Common myeloid progenitor, CD34-positive (primary cell): ENCODE results near the gene NOS1AP.

Experiments
- CTCF ChIA-PET: fragments of 350-600 bp; sonication (Branson Sonifier 250); formaldehyde crosslinking; loops from one replicate; lab custom pipeline; 2021; ENCODE audit warnings: antibody characterized with exemption; lab: Charles Lee
- POLR2A ChIA-PET: fragments of 350-600 bp; sonication (Branson Sonifier 250); formaldehyde crosslinking; loops from one replicate; lab custom pipeline; 2021; ENCODE audit warnings: antibody characterized with exemption; lab: Charles Lee
- DNase-seq, 3 donors: peaks; one replicate each; pipeline versions ENCODE4 v3.0.0 to v3.0.0-alpha.2; 2013
- H3K27ac ChIP-seq, 2 experiments: 1 replicate in 1 of 2; 2 replicates in 1 of 2; pipeline ENCODE4 v1.7.0; 2013; ENCODE audit warnings: inconsistent platforms in 2 of 2, low read length in 2 of 2, mild to moderate bottlenecking in 2 of 2, low read depth in 1 of 2, moderate library complexity in 1 of 2; ENCODE audit not compliant: severe bottlenecking in 2 of 2, insufficient read depth in 1 of 2, poor library complexity in 1 of 2
- H3K27me3 ChIP-seq, 5 experiments: replicated peaks in 2 of 5; 1 replicate in 3 of 5; 2 replicates in 2 of 5; pipeline versions ENCODE4 v1.6.1 to v1.7.0; 2013; ENCODE audit warnings: low read length in 4 of 5, mild to moderate bottlenecking in 2 of 5, moderate library complexity in 2 of 5, inconsistent platforms in 1 of 5; ENCODE audit not compliant: insufficient read depth in 5 of 5, control insufficient read depth in 4 of 5
- H3K36me3 ChIP-seq, 4 experiments: 1 replicate in 2 of 4; 2 replicates in 2 of 4; pipeline versions ENCODE4 v1.6.1 to v1.7.0; 2013; ENCODE audit warnings: low read length in 3 of 4, control low read depth in 1 of 4, mild to moderate bottlenecking in 1 of 4; ENCODE audit not compliant: control insufficient read depth in 4 of 4, insufficient read depth in 4 of 4
- H3K4me1 ChIP-seq, 4 experiments: 1 replicate in 3 of 4; 2 replicates in 1 of 4; pipeline versions ENCODE4 v1.6.1 to v1.7.1; 2013; ENCODE audit warnings: low read length in 3 of 4, mild to moderate bottlenecking in 3 of 4, control low read depth in 1 of 4, inconsistent platforms in 1 of 4, moderate library complexity in 1 of 4; ENCODE audit not compliant: control insufficient read depth in 4 of 4, insufficient read depth in 4 of 4; ENCODE audit errors: control extremely low read depth in 1 of 4
- H3K4me3 ChIP-seq, 7 experiments: 1 replicate in 4 of 7; 2 replicates in 3 of 7; pipeline versions ENCODE4 v1.5.1 to v1.7.0; 2013; ENCODE audit warnings: mild to moderate bottlenecking in 7 of 7, low read length in 6 of 7, moderate library complexity in 6 of 7, inconsistent platforms in 2 of 7, low read depth in 2 of 7, control low read depth in 1 of 7; ENCODE audit not compliant: insufficient read depth in 4 of 7, control insufficient read depth in 1 of 7; ENCODE audit errors: extremely low read depth in 1 of 7
- H3K9me3 ChIP-seq, 5 experiments: 1 replicate in 4 of 5; 2 replicates in 1 of 5; pipeline versions ENCODE4 v1.6.1 to v1.7.1; 2013; ENCODE audit warnings: low read length in 4 of 5, mild to moderate bottlenecking in 2 of 5, inconsistent platforms in 1 of 5, low read depth in 1 of 5, moderate library complexity in 1 of 5; ENCODE audit not compliant: control insufficient read depth in 4 of 5, insufficient read depth in 2 of 5; ENCODE audit errors: control extremely low read depth in 1 of 5
- WGBS: methylation state at CpG from one replicate; pipeline ENCODE4 v1.1.5; 2013; ENCODE audit not compliant: insufficient coverage; 5-methylcytosine and 5-hydroxymethylcytosine counted together

Gene NOS1AP

DNA sequence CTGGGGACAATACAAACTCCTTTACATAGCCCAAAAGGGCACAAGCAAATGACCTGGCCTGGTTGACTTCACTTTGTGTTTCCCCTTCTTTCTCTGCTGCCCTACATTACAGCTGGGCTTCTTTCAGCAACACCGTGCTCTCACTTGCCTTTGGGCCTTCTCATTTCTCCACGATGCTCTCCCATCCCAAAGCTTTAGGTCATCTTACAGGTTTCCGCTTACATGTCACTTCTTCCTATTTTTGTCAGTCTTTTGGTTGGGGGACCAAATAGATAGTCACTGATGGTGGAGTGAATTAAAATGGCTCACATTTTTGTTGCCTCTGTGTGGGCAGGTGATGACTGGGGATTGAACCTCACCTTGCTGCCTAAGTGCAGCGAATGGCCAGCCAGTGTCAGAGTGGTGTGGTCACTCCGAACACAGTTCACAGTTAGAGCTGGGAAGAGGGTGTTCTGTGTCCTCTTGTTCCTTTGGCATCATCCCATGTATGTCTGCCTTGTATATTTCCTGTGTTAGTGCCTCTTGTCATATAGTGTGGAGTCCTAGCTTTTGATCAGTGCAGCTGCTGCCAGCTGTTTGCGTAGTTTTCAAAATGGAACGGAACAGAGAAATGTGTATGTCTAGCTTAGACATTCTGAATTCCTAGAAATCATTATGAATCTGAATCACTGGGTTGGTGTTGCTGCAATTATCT, 134.8 kb downstream of the NOS1AP start:
- H3K27me3 ChIP-seq, result peaks cover 0 to 2% (median 0%) of the 10 kb centered on the region in 5 experiments
- H3K36me3 ChIP-seq, result no peaks in the 10 kb centered on the region
- ChIA-PET POLR2A (no interaction called here), CTCF (interaction anchor here (1.3 kb wide), 1 partner anchor 11 kb away, joined by 3 read pairs; no protein-coding TSS in a partner anchor)
- WGBS, result 50% methylated on average over 2 of the region's 7 CpGs
- no peaks in the 10 kb centered on the region for H3K9me3 ChIP-seq
- H3K4me3 ChIP-seq, result no peak overlapping the region
- H3K27ac ChIP-seq, result no peak overlapping the region
- H3K4me1 ChIP-seq, result peaks cover 0 to 3% (median 0%) of the 10 kb centered on the region in 4 experiments
- no peak for DNase-seq

- H3K4me3 ChIP-seq, result no peak overlapping the region
- ChIA-PET CTCF (interaction anchor here (1.3 kb wide), 1 partner anchor 11 kb away, joined by 3 read pairs; no protein-coding TSS in a partner anchor), POLR2A (no interaction called here)
- H3K27ac ChIP-seq, result no peak overlapping the region
- H3K27me3 ChIP-seq, result peaks cover 0 to 2% (median 0%) of the 10 kb centered on the region in 5 experiments
- peaks cover 0 to 3% (median 0%) of the 10 kb centered on the region in 4 experiments for H3K4me1 ChIP-seq
- DNase-seq, result no peak
- 100% methylated on average over 1 of the region's 1 CpG for WGBS
- H3K36me3 ChIP-seq, result no peaks in the 10 kb centered on the region
- H3K9me3 ChIP-seq, result no peaks in the 10 kb centered on the region
Observed at GRCh38 chr1:162204823-162205155, 135.3 kb downstream of the NOS1AP start.

GRCh38 chr1:162206300-162206699, 136.8 kb downstream of the NOS1AP start:
- Histone ChIP-seq H3K27me3 (peaks cover 0 to 2% (median 0%) of the 10 kb centered on the region in 5 experiments), H3K4me1 (peaks cover 0 to 3% (median 0%) of the 10 kb centered on the region in 4 experiments), H3K4me3 (no peak overlapping the region), H3K36me3 (no peaks in the 10 kb centered on the region), H3K9me3 (peaks cover 0 to 2% (median 0%) of the 10 kb centered on the region in 5 experiments), H3K27ac (no peak overlapping the region)
- POLR2A ChIA-PET, result no interaction called here
- no peak for DNase-seq
- CTCF ChIA-PET, result no interaction called here
- WGBS, result 100% methylated on average over 1 of the region's 1 CpG

- no peaks in the 10 kb centered on the region for H3K36me3 ChIP-seq
- WGBS, result 90% methylated on average over 8 of the region's 12 CpGs
- H3K27ac ChIP-seq, result no peak overlapping the region
- peaks cover 0 to 3% (median 0%) of the 10 kb centered on the region in 4 experiments for H3K4me1 ChIP-seq
- ChIA-PET CTCF (no interaction called here), POLR2A (no interaction called here)
- peaks cover 0 to 2% (median 0%) of the 10 kb centered on the region in 5 experiments for H3K27me3 ChIP-seq
- peak in 2 of 3 donors; percentile 6 to 8 for DNase-seq
- no peak overlapping the region for H3K4me3 ChIP-seq
- peaks cover 0 to 2% (median 0%) of the 10 kb centered on the region in 5 experiments for H3K9me3 ChIP-seq
Observed at GRCh38 chr1:162206749-162207635, 137.5 kb downstream of the NOS1AP start.

GRCh38 chr1:162207862-162208261, 138.4 kb downstream of the NOS1AP start:
- no peak for DNase-seq
- Histone ChIP-seq H3K4me1 (peaks cover 0 to 3% (median 0%) of the 10 kb centered on the region in 4 experiments), H3K27me3 (peaks cover 0 to 2% (median 0%) of the 10 kb centered on the region in 5 experiments), H3K27ac (no peak overlapping the region), H3K4me3 (no peak overlapping the region), H3K9me3 (peaks cover 0 to 2% (median 0%) of the 10 kb centered on the region in 5 experiments), H3K36me3 (no peaks in the 10 kb centered on the region)
- WGBS, result 100% methylated on average over 2 of the region's 3 CpGs
- CTCF ChIA-PET, result no interaction called here
- POLR2A ChIA-PET, result no interaction called here

DNA sequence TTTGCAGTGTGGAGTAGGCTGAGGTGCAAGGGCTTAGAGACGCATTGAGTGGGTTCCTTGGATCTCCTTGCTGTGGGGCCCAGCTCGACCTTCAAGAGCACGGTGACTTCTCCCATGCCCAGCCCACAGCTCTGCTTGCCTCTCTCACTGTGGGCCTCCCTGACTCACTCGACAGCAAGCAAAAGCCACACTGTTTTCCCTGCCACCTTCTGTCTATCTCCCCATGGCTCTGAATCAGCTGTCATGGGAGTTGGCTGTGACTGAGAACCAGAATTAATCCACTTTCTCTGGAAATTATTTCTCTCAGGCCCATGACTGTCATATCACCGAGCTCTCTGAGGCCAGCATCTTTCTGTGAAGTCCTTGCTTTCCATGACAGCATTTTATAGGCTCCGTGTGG, 140.7 kb downstream of the NOS1AP start:
- Histone ChIP-seq H3K4me3 (no peak overlapping the region), H3K27me3 (peaks cover 0 to 2% (median 0%) of the 10 kb centered on the region in 5 experiments), H3K36me3 (no peaks in the 10 kb centered on the region), H3K4me1 (peaks cover 0 to 3% (median 0%) of the 10 kb centered on the region in 4 experiments), H3K9me3 (peaks cover 0 to 2% (median 0%) of the 10 kb centered on the region in 5 experiments), H3K27ac (no peak overlapping the region)
- CTCF ChIA-PET, result interaction anchor here (1.1 to 1.3 kb wide), 2 partner anchors 17 to 144 kb away, joined by 3 to 4 read pairs; no protein-coding TSS in a partner anchor
- WGBS, result 82% methylated on average over 6 of the region's 6 CpGs
- POLR2A ChIA-PET, result no interaction called here
- no peak for DNase-seq
